Gastroesophageal sphincter (tissue), 3 donors: ENCODE measurements around the gene PCDH15.

Experiments used
- POLR2AphosphoS5 ChIP-seq: sonication (generic); formaldehyde crosslinking; IDR thresholded peaks from one replicate; pipeline ENCODE4 v1.6.1; 2017; ENCODE audit warnings: antibody characterized with exemption
- TF ChIP-seq, protein P1 (sequence below), 4 experiments: fragments of 200-600 bp in 2 of 4; fragments of 450-650 bp in 2 of 4; sonication (generic) in 1 of 4; IDR thresholded peaks; one replicate each; pipeline ENCODE4 v1.5.1; 2017 to 2019; ENCODE audit warnings: antibody characterized with exemption in 4 of 4, mild to moderate bottlenecking in 2 of 4, moderate library complexity in 2 of 4

DNA sequence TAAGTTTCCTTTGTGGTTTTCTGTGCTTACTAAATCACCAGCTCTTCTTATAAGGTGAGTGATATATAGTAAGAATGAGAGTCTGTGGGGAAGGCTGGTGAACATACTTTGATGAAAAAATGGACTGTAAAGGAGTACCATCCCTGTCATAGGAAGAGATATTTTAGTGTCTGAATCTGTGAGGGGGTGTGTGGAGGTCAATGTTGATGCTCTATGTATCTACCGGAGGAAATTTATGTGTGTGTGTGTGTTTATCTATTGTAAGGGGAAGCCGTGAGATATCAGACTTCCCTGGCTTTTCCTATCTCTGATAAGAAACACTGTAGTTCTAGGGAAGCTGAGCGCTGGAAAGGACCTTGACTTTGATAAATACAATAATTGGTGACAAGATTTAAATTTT lies 179.0 kb downstream of the PCDH15 start:
- TF ChIP-seq, protein P1, sequence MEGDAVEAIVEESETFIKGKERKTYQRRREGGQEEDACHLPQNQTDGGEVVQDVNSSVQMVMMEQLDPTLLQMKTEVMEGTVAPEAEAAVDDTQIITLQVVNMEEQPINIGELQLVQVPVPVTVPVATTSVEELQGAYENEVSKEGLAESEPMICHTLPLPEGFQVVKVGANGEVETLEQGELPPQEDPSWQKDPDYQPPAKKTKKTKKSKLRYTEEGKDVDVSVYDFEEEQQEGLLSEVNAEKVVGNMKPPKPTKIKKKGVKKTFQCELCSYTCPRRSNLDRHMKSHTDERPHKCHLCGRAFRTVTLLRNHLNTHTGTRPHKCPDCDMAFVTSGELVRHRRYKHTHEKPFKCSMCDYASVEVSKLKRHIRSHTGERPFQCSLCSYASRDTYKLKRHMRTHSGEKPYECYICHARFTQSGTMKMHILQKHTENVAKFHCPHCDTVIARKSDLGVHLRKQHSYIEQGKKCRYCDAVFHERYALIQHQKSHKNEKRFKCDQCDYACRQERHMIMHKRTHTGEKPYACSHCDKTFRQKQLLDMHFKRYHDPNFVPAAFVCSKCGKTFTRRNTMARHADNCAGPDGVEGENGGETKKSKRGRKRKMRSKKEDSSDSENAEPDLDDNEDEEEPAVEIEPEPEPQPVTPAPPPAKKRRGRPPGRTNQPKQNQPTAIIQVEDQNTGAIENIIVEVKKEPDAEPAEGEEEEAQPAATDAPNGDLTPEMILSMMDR (IDR thresholded peaks at IDR 0.05): no peak
- no peak for TF ChIP-seq POLR2AphosphoS5
